ENCODE results near the gene MRC1. TPM values are rescaled to one million over a fixed set of nuclear protein-coding genes. Genes with fewer than 3 reads are reported as not detected.

The MRC1 gene
- total and polyA plus RNA-seq, 2 of the 13 experiments (the other 11 are each of a cell fraction or from before 2014, with no cell fraction given): not detected

DNA sequence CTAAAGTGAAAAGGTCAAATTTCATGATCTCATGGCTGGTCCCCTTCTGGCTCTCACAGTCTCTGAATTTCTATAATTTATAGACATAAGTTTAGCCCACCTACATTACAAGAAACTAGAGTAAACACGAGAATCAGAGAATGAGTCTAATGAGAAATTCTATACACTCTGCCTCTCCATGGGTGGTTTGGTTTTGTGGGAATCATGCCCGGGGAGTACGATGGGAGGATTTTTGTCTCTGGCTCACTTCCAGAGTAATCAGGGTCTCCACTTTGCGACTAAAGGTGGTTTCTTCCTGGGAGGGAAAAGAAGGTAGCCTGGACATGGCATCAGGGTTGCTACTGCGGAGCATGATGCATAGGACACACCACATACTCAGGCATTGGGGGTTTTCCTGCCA, 69.7 kb downstream of the MRC1 start:
- Histone ChIP-seq H2AFZ (ENCODE audit: low read length) (no peak overlapping the region), H3K4me2 (ENCODE audit: low read depth, low read length) (no peak overlapping the region), H3K9me3 (ENCODE audit: low read length) (no peaks in the 10 kb centered on the region), H3K27ac (ENCODE audit: extremely low read length, insufficient read depth, low read length) (no peak overlapping the region), H3K79me2 (ENCODE audit: insufficient read depth, low read length) (no peaks in the 10 kb centered on the region), H3K4me1 (ENCODE audit: insufficient read depth, low read length) (no peaks in the 10 kb centered on the region), H4K20me1 (ENCODE audit: insufficient read depth, low read length) (no peaks in the 10 kb centered on the region), H3K27me3 (ENCODE audit: control insufficient read depth in 1 of 2, insufficient read depth in 2 of 2, low read length in 2 of 2) (no peaks in the 10 kb centered on the region), H3K9ac (ENCODE audit: insufficient read depth, low read depth, low read length) (no peak overlapping the region), H3K36me3 (replicated peaks in 1 of 2; ENCODE audit: control insufficient read depth in 1 of 2, insufficient read depth in 2 of 2, low read length in 2 of 2) (no peaks in the 10 kb centered on the region), H3K4me3 (replicated peaks in 1 of 3; ENCODE audit: insufficient read depth in 1 of 3, low read depth in 2 of 3, low read length in 3 of 3) (no peak overlapping the region)
- ChIA-PET POLR2A (no interaction called here), CTCF (ENCODE audit: low intra/inter-chr PET ratio, low total read pairs) (no interaction called here)
- BruUV-seq (replicated peaks): no TSS peak
- WGBS (ENCODE audit: low lambda C conversion rate): 3% methylated on average over 4 of the region's 5 CpGs
- in situ Hi-C loops (cut with HindIII; ENCODE audit: extremely low pct_ligation_motif_present, low pct_unique_long_range_greater_than_20kb): no loop called here
- no peak for DNase-seq (ENCODE audit: low spot score)
- intact Hi-C loops (cut with micrococcal nuclease; ENCODE audit: unreplicated experiment): no loop called here
- FAIRE-seq: no peak
- no peak for ATAC-seq
- TF ChIP-seq, protein P1, sequence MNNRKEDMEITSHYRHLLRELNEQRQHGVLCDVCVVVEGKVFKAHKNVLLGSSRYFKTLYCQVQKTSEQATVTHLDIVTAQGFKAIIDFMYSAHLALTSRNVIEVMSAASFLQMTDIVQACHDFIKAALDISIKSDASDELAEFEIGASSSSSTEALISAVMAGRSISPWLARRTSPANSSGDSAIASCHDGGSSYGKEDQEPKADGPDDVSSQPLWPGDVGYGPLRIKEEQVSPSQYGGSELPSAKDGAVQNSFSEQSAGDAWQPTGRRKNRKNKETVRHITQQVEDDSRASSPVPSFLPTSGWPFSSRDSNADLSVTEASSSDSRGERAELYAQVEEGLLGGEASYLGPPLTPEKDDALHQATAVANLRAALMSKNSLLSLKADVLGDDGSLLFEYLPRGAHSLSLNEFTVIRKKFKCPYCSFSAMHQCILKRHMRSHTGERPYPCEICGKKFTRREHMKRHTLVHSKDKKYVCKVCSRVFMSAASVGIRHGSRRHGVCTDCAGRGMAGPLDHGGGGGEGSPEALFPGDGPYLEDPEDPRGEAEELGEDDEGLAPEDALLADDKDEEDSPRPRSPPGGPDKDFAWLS (CRISPR knock-in tag; IDR thresholded peaks at IDR 0.05; ENCODE audit: borderline replicate concordance): no peak
- TF ChIP-seq CREM (IDR thresholded peaks at IDR 0.05) (no peak), CREM (CRISPR knock-in tag; IDR thresholded peaks at IDR 0.05) (no peak), FOXM1 (CRISPR knock-in tag; IDR thresholded peaks at IDR 0.05) (no peak), SRSF1 (optimal IDR thresholded peaks at IDR 0.05; ENCODE audit: low read depth, low read length) (no peak), CEBPG (CRISPR knock-in tag; IDR thresholded peaks at IDR 0.05) (no peak), GTF3A (CRISPR knock-in tag; conservative IDR thresholded peaks at IDR 0.05) (no peak), FOXA1 (IDR thresholded peaks at IDR 0.05) (no peak), FOXA1 (CRISPR knock-in tag; IDR thresholded peaks at IDR 0.05) (no peak), ZKSCAN5 (CRISPR knock-in tag; IDR thresholded peaks at IDR 0.05) (no peak), ZNF468 (CRISPR knock-in tag; IDR thresholded peaks at IDR 0.05) (no peak), ZMYM2 (CRISPR knock-in tag; IDR thresholded peaks at IDR 0.05) (no peak), PHF8 (CRISPR knock-in tag; IDR thresholded peaks at IDR 0.05) (no peak)
- TF ChIP-seq, protein P2, sequence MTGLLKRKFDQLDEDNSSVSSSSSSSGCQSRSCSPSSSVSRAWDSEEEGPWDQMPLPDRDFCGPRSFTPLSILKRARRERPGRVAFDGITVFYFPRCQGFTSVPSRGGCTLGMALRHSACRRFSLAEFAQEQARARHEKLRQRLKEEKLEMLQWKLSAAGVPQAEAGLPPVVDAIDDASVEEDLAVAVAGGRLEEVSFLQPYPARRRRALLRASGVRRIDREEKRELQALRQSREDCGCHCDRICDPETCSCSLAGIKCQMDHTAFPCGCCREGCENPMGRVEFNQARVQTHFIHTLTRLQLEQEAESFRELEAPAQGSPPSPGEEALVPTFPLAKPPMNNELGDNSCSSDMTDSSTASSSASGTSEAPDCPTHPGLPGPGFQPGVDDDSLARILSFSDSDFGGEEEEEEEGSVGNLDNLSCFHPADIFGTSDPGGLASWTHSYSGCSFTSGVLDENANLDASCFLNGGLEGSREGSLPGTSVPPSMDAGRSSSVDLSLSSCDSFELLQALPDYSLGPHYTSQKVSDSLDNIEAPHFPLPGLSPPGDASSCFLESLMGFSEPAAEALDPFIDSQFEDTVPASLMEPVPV (CRISPR knock-in tag; IDR thresholded peaks at IDR 0.05): no peak
- TF ChIP-seq, protein P3, sequence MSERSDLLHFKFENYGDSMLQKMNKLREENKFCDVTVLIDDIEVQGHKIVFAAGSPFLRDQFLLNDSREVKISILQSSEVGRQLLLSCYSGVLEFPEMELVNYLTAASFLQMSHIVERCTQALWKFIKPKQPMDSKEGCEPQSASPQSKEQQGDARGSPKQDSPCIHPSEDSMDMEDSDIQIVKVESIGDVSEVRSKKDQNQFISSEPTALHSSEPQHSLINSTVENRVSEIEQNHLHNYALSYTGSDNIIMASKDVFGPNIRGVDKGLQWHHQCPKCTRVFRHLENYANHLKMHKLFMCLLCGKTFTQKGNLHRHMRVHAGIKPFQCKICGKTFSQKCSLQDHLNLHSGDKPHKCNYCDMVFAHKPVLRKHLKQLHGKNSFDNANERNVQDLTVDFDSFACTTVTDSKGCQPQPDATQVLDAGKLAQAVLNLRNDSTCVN (CRISPR knock-in tag; IDR thresholded peaks at IDR 0.05; ENCODE audit: borderline replicate concordance): no peak
- TF ChIP-seq, protein P4, sequence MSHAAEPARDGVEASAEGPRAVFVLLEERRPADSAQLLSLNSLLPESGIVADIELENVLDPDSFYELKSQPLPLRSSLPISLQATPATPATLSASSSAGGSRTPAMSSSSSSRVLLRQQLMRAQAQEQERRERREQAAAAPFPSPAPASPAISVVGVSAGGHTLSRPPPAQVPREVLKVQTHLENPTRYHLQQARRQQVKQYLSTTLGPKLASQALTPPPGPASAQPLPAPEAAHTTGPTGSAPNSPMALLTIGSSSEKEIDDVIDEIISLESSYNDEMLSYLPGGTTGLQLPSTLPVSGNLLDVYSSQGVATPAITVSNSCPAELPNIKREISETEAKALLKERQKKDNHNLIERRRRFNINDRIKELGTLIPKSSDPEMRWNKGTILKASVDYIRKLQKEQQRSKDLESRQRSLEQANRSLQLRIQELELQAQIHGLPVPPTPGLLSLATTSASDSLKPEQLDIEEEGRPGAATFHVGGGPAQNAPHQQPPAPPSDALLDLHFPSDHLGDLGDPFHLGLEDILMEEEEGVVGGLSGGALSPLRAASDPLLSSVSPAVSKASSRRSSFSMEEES (CRISPR knock-in tag; IDR thresholded peaks at IDR 0.05): no peak
- TF ChIP-seq, protein P5, sequence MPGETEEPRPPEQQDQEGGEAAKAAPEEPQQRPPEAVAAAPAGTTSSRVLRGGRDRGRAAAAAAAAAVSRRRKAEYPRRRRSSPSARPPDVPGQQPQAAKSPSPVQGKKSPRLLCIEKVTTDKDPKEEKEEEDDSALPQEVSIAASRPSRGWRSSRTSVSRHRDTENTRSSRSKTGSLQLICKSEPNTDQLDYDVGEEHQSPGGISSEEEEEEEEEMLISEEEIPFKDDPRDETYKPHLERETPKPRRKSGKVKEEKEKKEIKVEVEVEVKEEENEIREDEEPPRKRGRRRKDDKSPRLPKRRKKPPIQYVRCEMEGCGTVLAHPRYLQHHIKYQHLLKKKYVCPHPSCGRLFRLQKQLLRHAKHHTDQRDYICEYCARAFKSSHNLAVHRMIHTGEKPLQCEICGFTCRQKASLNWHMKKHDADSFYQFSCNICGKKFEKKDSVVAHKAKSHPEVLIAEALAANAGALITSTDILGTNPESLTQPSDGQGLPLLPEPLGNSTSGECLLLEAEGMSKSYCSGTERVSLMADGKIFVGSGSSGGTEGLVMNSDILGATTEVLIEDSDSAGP (CRISPR knock-in tag; IDR thresholded peaks at IDR 0.05; ENCODE audit: borderline replicate concordance): no peak

Data from HepG2 (cell line).